ENCODE measurements around the gene CSTB.

The CSTB gene

GRCh38 chr21:43809346-43809799 is 33.3 kb upstream of the CSTB start:
- TF ChIP-seq REST (IDR thresholded peaks at IDR 0.05; ENCODE audit: insufficient read depth in 1 of 2, low read depth in 2 of 2, low read length in 2 of 2) (no peak), SIN3A (IDR thresholded peaks at IDR 0.05; ENCODE audit: borderline replicate concordance, insufficient read depth, low read length) (no peak), FOXP2 (optimal IDR thresholded peaks at IDR 0.05; ENCODE audit: borderline replicate concordance, extremely low read depth, extremely low read length, insufficient read depth) (no peak), POLR2AphosphoS5 (IDR thresholded peaks at IDR 0.05; ENCODE audit: low read depth, low read length) (no peak), TAF1 (IDR thresholded peaks at IDR 0.05; ENCODE audit: borderline replicate concordance, insufficient read depth, low read length) (no peak)

- TF ChIP-seq SIN3A (IDR thresholded peaks at IDR 0.05; ENCODE audit: borderline replicate concordance, insufficient read depth, low read length), result no peak
- TF ChIP-seq POLR2AphosphoS5 (IDR thresholded peaks at IDR 0.05; ENCODE audit: low read depth, low read length), result no peak
- TF ChIP-seq REST (IDR thresholded peaks at IDR 0.05; ENCODE audit: insufficient read depth in 1 of 2, low read depth in 2 of 2, low read length in 2 of 2), result no peak
- no peak for TF ChIP-seq FOXP2 (optimal IDR thresholded peaks at IDR 0.05; ENCODE audit: borderline replicate concordance, extremely low read depth, extremely low read length, insufficient read depth)
- no peak for TF ChIP-seq TAF1 (IDR thresholded peaks at IDR 0.05; ENCODE audit: borderline replicate concordance, insufficient read depth, low read length)
These were observed 32.7 kb upstream of the CSTB start for GRCh38 chr21:43808832-43809251.

DNA sequence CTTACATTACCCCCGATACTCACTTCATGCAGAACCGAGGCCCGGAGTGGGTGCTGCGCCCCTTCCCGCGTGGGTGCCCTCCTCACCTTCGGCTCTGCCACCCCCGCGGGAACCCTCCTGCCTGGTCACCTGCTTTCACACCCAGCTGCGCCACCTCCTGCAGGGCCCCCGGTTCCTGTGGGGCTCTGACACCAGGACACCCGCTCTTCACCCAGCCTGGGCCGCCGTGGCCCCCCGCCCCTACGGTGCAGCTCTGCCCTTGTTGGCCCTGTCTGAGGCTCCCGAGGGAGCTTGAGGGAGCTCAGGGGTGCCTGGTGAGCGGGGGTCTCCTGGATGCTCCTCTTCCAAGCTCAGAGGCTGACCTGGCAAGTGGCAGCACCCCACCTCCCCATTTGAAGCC is 32.3 kb upstream of the CSTB start:
- TF ChIP-seq REST (IDR thresholded peaks at IDR 0.05; ENCODE audit: insufficient read depth in 1 of 2, low read depth in 2 of 2, low read length in 2 of 2) (no peak), POLR2AphosphoS5 (IDR thresholded peaks at IDR 0.05; ENCODE audit: low read depth, low read length) (no peak), TAF1 (IDR thresholded peaks at IDR 0.05; ENCODE audit: borderline replicate concordance, insufficient read depth, low read length) (no peak), FOXP2 (optimal IDR thresholded peaks at IDR 0.05; ENCODE audit: borderline replicate concordance, extremely low read depth, extremely low read length, insufficient read depth) (no peak), SIN3A (IDR thresholded peaks at IDR 0.05; ENCODE audit: borderline replicate concordance, insufficient read depth, low read length) (no peak)

DNA sequence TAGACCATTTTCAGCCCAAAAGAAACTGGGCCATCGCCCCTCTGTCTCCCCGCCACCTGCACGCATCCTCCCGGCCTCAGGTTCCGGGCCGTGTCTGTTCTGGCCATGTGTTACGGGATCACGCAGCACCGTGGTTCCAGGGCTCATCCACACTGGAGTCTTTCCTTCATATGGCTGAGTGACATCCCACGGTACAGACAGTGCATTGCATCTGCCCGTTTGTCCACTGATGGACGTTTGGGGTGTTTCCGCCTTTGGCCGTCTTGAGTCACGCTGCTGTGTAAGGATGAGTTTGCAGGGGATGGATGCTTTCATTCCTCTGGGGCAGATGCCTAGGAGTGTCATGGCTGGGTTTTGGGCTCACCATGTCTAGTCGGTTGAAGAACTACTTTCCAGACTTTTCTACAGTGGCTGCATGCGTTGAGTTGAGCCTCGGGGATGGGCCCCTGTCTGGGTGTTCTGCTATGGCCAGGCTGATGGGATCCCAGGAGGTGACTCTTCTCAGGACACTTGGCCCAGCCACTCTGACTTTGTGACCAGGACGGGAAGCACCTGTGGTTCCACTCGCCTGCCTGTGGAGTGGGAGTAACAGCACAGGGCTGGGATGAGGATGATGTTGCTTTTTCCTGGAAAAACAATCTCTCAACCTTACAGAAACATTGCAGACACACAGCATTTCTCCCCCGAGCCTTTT is 30.1 kb upstream of the CSTB start:
- TF ChIP-seq POLR2AphosphoS5 (IDR thresholded peaks at IDR 0.05; ENCODE audit: low read depth, low read length) (no peak), SIN3A (IDR thresholded peaks at IDR 0.05; ENCODE audit: borderline replicate concordance, insufficient read depth, low read length) (no peak)

DNA sequence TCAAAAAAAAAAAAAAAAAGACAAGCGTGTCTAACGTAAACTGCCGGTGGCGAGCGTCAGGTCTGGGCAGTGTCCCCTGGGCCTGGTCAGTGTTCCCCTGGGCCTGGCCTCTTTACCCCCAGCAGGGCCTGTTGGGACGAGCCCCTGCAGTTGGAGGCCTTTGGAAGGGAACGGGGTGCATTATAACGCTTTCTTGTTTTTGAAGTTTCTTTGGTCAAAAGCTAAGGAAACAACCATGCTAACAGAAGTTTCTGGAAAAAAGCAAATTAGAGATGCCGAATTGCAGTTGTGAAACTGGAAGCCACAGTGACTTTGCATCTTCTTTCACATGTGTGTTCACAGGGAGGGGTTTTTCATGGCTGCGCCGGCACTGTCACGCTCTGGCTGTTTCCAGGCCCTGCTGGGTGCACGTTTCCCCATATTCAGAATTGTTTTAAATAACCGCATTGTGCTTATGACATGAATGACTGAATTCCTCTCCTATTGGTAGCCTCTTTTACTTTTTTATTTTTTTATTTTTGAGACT is 29.2 kb upstream of the CSTB start:
- TF ChIP-seq FOXP2 (optimal IDR thresholded peaks at IDR 0.05; ENCODE audit: borderline replicate concordance, extremely low read depth, extremely low read length, insufficient read depth) (no peak), POLR2AphosphoS5 (IDR thresholded peaks at IDR 0.05; ENCODE audit: low read depth, low read length) (no peak), REST (IDR thresholded peaks at IDR 0.05; ENCODE audit: insufficient read depth in 1 of 2, low read depth in 2 of 2, low read length in 2 of 2) (no peak), TAF1 (IDR thresholded peaks at IDR 0.05; ENCODE audit: borderline replicate concordance, insufficient read depth, low read length) (no peak), SIN3A (IDR thresholded peaks at IDR 0.05; ENCODE audit: borderline replicate concordance, insufficient read depth, low read length) (no peak)
